Keratinocyte (primary cell): Measurements from ENCODE around the gene TAOK2. TPM values are rescaled to one million over a fixed set of nuclear protein-coding genes. Genes with fewer than 3 reads are reported as not detected.

Experiments
- DNase-seq: peaks from one replicate; pipeline ENCODE4 v3.0.0-alpha.2; 2011; ENCODE audit warnings: low read depth, missing footprints, low spot score
- FAIRE-seq: peaks from 2 replicates; lab custom pipeline; 2011; peaks lifted over from hg19 to GRCh38; lab: Jason Lieb, UNC
- H2AFZ ChIP-seq: 2 replicates; pipeline ENCODE4 v1.6.0; 2012; ENCODE audit warnings: low read length, control low read depth, inconsistent platforms; ENCODE audit not compliant: control insufficient read depth
- H3K27ac ChIP-seq: 2 replicates; pipeline ENCODE4 v1.5.1; 2011; ENCODE audit warnings: low read length; ENCODE audit not compliant: control insufficient read depth, insufficient read depth
- H3K27me3 ChIP-seq: 3 replicates; pipeline ENCODE4 v1.6.0; 2011; ENCODE audit warnings: low read length; ENCODE audit not compliant: control insufficient read depth, insufficient read depth; ENCODE audit errors: extremely low read depth
- H3K36me3 ChIP-seq, 2 experiments: 2 replicates in 1 of 2; 3 replicates in 1 of 2; pipeline ENCODE4 v1.5.1; 2011; ENCODE audit warnings: low read length in 2 of 2, mild to moderate bottlenecking in 1 of 2; ENCODE audit not compliant: control insufficient read depth in 2 of 2, insufficient read depth in 2 of 2; ENCODE audit errors: extremely low read depth in 1 of 2
- H3K4me1 ChIP-seq: 3 replicates; pipeline ENCODE4 v1.5.1; 2011; ENCODE audit warnings: low read length; ENCODE audit not compliant: control insufficient read depth, insufficient read depth; ENCODE audit errors: extremely low read depth
- H3K4me2 ChIP-seq: 3 replicates; pipeline ENCODE4 v1.6.0; 2011; ENCODE audit warnings: low read depth, low read length; ENCODE audit not compliant: control insufficient read depth, insufficient read depth; ENCODE audit errors: extremely low read depth
- H3K4me3 ChIP-seq, 3 experiments: fragments of 200-600 bp in 1 of 3; sonication (generic) in 1 of 3; 2 replicates in 2 of 3; 3 replicates in 1 of 3; pipeline ENCODE4 v1.5.1; 2011 to 2016; ENCODE audit warnings: low read length in 3 of 3, mild to moderate bottlenecking in 3 of 3, control low read depth in 2 of 3, inconsistent platforms in 1 of 3, low read depth in 1 of 3, mixed read lengths in 1 of 3, mixed run types in 1 of 3, moderate library complexity in 1 of 3; ENCODE audit not compliant: control insufficient read depth in 2 of 3, insufficient read depth in 2 of 3; ENCODE audit errors: extremely low read depth in 1 of 3
- H3K79me2 ChIP-seq: 2 replicates; pipeline ENCODE4 v1.6.0; 2012; ENCODE audit warnings: low read length; ENCODE audit not compliant: control insufficient read depth, insufficient read depth
- H3K9ac ChIP-seq: 3 replicates; pipeline ENCODE4 v1.6.0; 2011; ENCODE audit warnings: low read length; ENCODE audit not compliant: control insufficient read depth, insufficient read depth; ENCODE audit errors: extremely low read depth
- H3K9me1 ChIP-seq: 3 replicates; pipeline ENCODE4 v1.6.0; 2011; ENCODE audit warnings: low read length; ENCODE audit not compliant: control insufficient read depth, insufficient read depth; ENCODE audit errors: extremely low read depth
- H3K9me3 ChIP-seq: 2 replicates; pipeline ENCODE4 v1.5.1; 2012; ENCODE audit warnings: low read depth, low read length; ENCODE audit not compliant: control insufficient read depth
- H4K20me1 ChIP-seq: 3 replicates; pipeline ENCODE4 v1.6.0; 2011; ENCODE audit warnings: low read length; ENCODE audit not compliant: control insufficient read depth, insufficient read depth; ENCODE audit errors: extremely low read depth
- EZH2 ChIP-seq: IDR thresholded peaks from one replicate; pipeline ENCODE4 v1.6.1; 2012; ENCODE audit warnings: inconsistent platforms, mild to moderate bottlenecking, low read length, moderate library complexity
- dilution Hi-C: fragments of 300-500 bp; cut with MboI; formaldehyde crosslinking; loops from one replicate; pipeline ENCODE4 v1.7.0; 2020; ENCODE audit warnings: low sequenced_read_pairs; ENCODE audit not compliant: extremely low pct_ligation_motif_present
- polyA plus RNA-seq, 5 experiments: library from polyadenylated mRNA; depleted of rRNA in 3 of 5; stranded (reverse) in 3 of 5; stranded (forward) in 1 of 5; unstranded in 1 of 5; fragments of >200 nt; gene quantifications; 1 replicate in 1 of 5; 2 replicates in 3 of 5; 3 replicates in 1 of 5; pipeline versions ENCODE4 v1.2.1 to v1.2.3, GENCODE V29; 2011 to 2012; ENCODE audit warnings: missing spikeins in 2 of 5, low read depth in 1 of 5, low replicate concordance in 1 of 5
- TF ChIP-seq, protein P1 (sequence below), 3 experiments: IDR thresholded peaks in 1 of 3; conservative IDR thresholded peaks in 1 of 3; optimal IDR thresholded peaks in 1 of 3; 2 replicates in 2 of 3; 3 replicates in 1 of 3; pipeline versions ENCODE3 to v1.5.1; 2011; ENCODE audit warnings: low read length in 3 of 3, mild to moderate bottlenecking in 3 of 3, moderate library complexity in 2 of 3, control low read depth in 1 of 3, inconsistent platforms in 1 of 3; ENCODE audit not compliant: insufficient read depth in 2 of 3; ENCODE audit errors: extremely low read depth in 1 of 3

Gene TAOK2
- polyA plus RNA-seq, 1 donor (not counting 4 experiments of a cell fraction or from before 2014, with no cell fraction given) = 13.8 TPM

DNA sequence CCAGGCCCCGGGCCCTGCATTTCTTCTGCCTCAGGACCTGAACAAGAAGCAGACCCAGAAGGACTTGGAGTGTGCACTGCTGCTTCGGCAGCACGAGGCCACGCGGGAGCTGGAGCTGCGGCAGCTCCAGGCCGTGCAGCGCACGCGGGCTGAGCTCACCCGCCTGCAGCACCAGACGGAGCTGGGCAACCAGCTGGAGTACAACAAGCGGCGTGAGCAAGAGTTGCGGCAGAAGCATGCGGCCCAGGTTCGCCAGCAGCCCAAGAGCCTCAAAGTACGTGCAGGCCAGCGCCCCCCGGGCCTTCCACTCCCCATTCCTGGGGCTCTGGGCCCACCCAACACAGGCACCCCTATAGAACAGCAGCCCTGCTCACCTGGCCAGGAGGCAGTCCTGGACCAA, 12.6 kb downstream of the TAOK2 start:
- no peaks in the 10 kb centered on the region for H3K27me3 ChIP-seq
- H2AFZ ChIP-seq = no peak overlapping the region
- TF ChIP-seq, protein P1, sequence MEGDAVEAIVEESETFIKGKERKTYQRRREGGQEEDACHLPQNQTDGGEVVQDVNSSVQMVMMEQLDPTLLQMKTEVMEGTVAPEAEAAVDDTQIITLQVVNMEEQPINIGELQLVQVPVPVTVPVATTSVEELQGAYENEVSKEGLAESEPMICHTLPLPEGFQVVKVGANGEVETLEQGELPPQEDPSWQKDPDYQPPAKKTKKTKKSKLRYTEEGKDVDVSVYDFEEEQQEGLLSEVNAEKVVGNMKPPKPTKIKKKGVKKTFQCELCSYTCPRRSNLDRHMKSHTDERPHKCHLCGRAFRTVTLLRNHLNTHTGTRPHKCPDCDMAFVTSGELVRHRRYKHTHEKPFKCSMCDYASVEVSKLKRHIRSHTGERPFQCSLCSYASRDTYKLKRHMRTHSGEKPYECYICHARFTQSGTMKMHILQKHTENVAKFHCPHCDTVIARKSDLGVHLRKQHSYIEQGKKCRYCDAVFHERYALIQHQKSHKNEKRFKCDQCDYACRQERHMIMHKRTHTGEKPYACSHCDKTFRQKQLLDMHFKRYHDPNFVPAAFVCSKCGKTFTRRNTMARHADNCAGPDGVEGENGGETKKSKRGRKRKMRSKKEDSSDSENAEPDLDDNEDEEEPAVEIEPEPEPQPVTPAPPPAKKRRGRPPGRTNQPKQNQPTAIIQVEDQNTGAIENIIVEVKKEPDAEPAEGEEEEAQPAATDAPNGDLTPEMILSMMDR (optimal IDR thresholded peaks at IDR 0.05 in 1 of 3, IDR thresholded peaks at IDR 0.05 in 1 of 3, conservative IDR thresholded peaks at IDR 0.05 in 1 of 3; ENCODE audit: extremely low read depth in 1 of 3, insufficient read depth in 2 of 3, low read length in 3 of 3) = no peak
- no peak for TF ChIP-seq EZH2
- FAIRE-seq (no peak), DNase-seq (no peak)
- no peak overlapping the region for H3K4me3 ChIP-seq
- no peak overlapping the region for H3K4me2 ChIP-seq
- H3K79me2 ChIP-seq = no peaks in the 10 kb centered on the region
- dilution Hi-C loops = no loop called here
- no peaks in the 10 kb centered on the region for H4K20me1 ChIP-seq
- no peak overlapping the region for H3K27ac ChIP-seq
- H3K9me1 ChIP-seq = no peaks in the 10 kb centered on the region
- H3K36me3 ChIP-seq = peaks cover 50 to 66% of the 10 kb centered on the region in 2 experiments
- H3K4me1 ChIP-seq = no peaks in the 10 kb centered on the region
- H3K9ac ChIP-seq = no peak overlapping the region
- H3K9me3 ChIP-seq = no peaks in the 10 kb centered on the region

DNA sequence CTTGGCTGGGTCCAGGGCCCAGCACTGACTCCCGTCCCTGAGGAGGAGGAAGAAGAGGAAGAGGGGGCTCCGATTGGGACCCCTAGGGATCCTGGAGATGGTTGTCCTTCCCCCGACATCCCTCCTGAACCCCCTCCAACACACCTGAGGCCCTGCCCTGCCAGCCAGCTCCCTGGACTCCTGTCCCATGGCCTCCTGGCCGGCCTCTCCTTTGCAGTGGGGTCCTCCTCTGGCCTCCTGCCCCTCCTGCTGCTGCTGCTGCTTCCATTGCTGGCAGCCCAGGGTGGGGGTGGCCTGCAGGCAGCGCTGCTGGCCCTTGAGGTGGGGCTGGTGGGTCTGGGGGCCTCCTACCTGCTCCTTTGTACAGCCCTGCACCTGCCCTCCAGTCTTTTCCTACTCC, 13.3 kb downstream of the TAOK2 start:
- H3K4me2 ChIP-seq = no peak overlapping the region
- H3K36me3 ChIP-seq = peaks cover 52 to 64% of the 10 kb centered on the region in 2 experiments
- no peak overlapping the region for H2AFZ ChIP-seq
- no peaks in the 10 kb centered on the region for H3K79me2 ChIP-seq
- H3K9me1 ChIP-seq = no peaks in the 10 kb centered on the region
- no peaks in the 10 kb centered on the region for H4K20me1 ChIP-seq
- no peak overlapping the region for H3K27ac ChIP-seq
- no peak overlapping the region for H3K9ac ChIP-seq
- no peak for FAIRE-seq
- TF ChIP-seq, protein P1 (optimal IDR thresholded peaks at IDR 0.05 in 1 of 3, IDR thresholded peaks at IDR 0.05 in 1 of 3, conservative IDR thresholded peaks at IDR 0.05 in 1 of 3; ENCODE audit: extremely low read depth in 1 of 3, insufficient read depth in 2 of 3, low read length in 3 of 3) = no peak
- TF ChIP-seq EZH2 = no peak
- no peaks in the 10 kb centered on the region for H3K4me1 ChIP-seq
- H3K27me3 ChIP-seq = no peaks in the 10 kb centered on the region
- DNase-seq = no peak
- H3K4me3 ChIP-seq = no peak overlapping the region
- H3K9me3 ChIP-seq = no peaks in the 10 kb centered on the region
- dilution Hi-C loops = no loop called here
